HG03159 (cell line): ENCODE data around the gene RGS12.
A peak's percentile ranks its signal among the peaks of the same experiment; 100 is the strongest.

Source experiments
- ATAC-seq: cut with Tn5 transposase; IDR thresholded peaks from one replicate; pipeline ENCODE4 v1.9.1; 2021; ENCODE audit warnings: mild to moderate bottlenecking, moderate library complexity; ENCODE audit not compliant: unreplicated experiment

RGS12 gene

GRCh38 chr4:3269991-3270611, 22.7 kb upstream of the RGS12 start:
- no peak for ATAC-seq

- no peak for ATAC-seq
These were observed 21.7 kb upstream of the RGS12 start for GRCh38 chr4:3271131-3271530.

GRCh38 chr4:3276986-3277385, 15.8 kb upstream of the RGS12 start:
- no peak for ATAC-seq

GRCh38 chr4:3280466-3280865, 12.4 kb upstream of the RGS12 start:
- ATAC-seq = no peak

GRCh38 chr4:3283483-3283882, 9.3 kb upstream of the RGS12 start:
- no peak for ATAC-seq

GRCh38 chr4:3283916-3284315, 8.9 kb upstream of the RGS12 start:
- no peak for ATAC-seq

- no peak for ATAC-seq
These were observed 7.9 kb upstream of the RGS12 start for GRCh38 chr4:3284734-3285557.

GRCh38 chr4:3285558-3286334, 7.1 kb upstream of the RGS12 start:
- peak; percentile 91 for ATAC-seq

- ATAC-seq = no peak
These were observed 6.3 kb upstream of the RGS12 start for GRCh38 chr4:3286335-3287175.

- ATAC-seq = no peak
These were observed 5.4 kb upstream of the RGS12 start for GRCh38 chr4:3287271-3287971.

GRCh38 chr4:3287972-3288570, 4.8 kb upstream of the RGS12 start:
- ATAC-seq = no peak

- ATAC-seq = no peak
These were observed 4.2 kb upstream of the RGS12 start for GRCh38 chr4:3288571-3289094.

GRCh38 chr4:3290476-3290875, 2.3 kb upstream of the RGS12 start:
- no peak for ATAC-seq

GRCh38 chr4:3290889-3291321, 1.9 kb upstream of the RGS12 start:
- ATAC-seq = no peak

- ATAC-seq = no peak
These were observed 1.3 kb upstream of the RGS12 start for GRCh38 chr4:3291411-3291968.

- peak; percentile 34 for ATAC-seq
These were observed 751 bp upstream of the RGS12 start for GRCh38 chr4:3291969-3292570.

- no peak for ATAC-seq
These were observed 875 bp downstream of the RGS12 start for GRCh38 chr4:3293401-3294391.
